SKM-1 (cell line): ENCODE results near the gene MLC1.

Experiments used
- DNase-seq: peaks from one replicate; lab custom pipeline; 2025; ENCODE audit not compliant: unreplicated experiment; lab: John Stamatoyannopoulos, UW

Gene MLC1

DNA sequence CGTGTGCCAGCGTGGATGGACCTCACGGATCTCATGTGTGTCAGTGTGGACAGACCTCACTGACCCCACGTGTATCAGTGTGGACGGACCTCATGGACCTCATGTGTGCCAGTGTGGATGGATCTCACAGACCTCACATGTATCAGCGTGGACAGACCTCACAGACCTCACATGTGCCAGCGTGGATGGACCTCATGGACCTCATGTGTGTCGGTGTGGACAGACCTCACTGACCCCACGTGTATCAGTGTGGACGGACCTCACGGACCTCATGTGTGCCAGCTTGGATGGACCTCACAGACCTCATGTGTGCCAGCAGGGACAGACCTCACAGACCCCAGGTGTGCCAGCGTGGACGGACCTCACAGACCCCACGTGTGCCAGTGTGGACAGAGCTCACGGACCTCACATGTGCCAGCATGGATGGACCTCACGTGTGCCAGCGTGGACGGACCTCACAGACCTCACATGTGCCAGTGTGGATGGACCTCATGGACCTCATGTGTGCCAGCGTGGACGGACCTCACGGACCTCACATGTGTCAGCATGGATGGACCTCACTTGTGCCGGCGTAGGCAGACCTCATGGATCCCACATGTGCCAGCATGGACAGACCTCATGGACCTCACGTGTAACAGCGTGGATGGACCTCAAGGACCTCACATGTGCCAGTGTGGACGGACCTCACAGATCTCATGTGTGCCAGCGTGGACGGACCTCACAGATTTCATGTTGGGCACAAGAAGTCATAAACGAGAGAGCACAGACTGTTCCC lies 45.4 kb downstream of the MLC1 start:
- no peak for DNase-seq

DNA sequence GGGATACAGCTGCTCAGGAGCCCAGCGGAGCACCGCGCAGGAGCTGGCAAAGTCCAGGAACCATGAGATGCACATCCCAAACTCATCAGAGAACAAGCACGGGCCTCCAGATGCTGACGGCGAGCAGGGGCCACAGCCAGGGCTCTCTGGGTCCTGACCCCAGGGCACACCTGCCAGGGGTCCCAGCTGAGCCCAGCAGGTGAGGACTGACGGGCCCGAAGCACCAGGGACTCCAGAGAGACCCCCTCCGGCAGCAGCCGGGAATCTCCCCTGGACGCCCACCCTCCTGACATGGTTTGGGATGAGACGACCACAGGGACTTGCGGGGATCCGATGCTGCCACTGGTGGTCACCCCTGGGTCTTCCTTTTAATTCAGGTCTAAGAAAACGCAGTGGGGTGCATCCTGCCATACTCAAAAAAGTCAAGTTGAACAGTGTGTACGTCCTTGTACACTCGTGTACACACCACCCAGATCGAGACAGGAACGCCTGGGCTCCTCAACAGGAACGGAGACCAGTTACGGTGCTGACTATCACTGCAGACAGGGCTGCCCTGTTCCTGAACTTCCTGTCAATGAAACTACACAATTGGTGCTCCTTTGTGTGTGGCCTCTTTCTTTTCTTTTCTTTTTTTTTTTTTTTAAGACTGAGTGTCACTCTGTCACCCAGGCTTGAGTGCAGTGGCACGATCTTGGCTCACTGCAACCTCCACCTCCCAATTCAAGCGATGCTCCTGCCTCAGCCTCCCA lies 49.1 kb downstream of the MLC1 start:
- DNase-seq = no peak

DNA sequence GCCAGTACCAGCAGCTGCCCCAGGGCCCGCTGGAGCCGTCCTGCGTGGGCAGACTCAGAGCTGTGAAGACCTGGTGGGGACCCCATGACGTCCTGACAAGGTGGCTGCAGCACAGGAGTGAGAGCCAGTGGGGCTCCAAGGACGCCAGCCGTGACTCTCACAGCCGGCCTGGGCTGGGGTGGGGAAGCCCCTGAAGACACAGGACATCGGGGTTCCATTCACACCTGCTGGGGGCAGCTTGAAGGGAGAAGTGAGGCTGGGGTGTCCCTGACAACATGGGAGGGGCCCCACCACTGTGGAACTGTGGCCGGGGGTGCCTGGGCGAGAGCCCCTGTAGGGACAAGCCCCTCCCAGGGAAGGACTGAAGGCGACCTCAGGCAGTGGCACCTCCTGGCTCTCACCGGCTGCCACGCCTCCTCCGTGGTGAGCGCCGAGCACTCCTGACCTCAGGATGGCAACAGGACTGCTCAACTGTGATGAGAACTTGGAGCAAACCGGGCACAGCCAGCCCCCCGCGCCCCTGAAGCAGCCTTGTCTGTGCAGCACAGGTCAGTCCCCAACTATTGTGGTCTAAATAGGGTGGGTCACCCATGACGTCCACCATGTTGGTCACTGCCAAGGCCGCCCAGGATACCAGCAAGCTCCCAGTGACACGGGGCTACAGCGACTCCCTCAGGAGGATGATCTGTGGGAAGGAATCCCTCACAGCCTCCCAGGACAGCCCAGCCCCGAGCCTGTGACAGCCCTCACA lies 49.9 kb downstream of the MLC1 start:
- no peak for DNase-seq

DNA sequence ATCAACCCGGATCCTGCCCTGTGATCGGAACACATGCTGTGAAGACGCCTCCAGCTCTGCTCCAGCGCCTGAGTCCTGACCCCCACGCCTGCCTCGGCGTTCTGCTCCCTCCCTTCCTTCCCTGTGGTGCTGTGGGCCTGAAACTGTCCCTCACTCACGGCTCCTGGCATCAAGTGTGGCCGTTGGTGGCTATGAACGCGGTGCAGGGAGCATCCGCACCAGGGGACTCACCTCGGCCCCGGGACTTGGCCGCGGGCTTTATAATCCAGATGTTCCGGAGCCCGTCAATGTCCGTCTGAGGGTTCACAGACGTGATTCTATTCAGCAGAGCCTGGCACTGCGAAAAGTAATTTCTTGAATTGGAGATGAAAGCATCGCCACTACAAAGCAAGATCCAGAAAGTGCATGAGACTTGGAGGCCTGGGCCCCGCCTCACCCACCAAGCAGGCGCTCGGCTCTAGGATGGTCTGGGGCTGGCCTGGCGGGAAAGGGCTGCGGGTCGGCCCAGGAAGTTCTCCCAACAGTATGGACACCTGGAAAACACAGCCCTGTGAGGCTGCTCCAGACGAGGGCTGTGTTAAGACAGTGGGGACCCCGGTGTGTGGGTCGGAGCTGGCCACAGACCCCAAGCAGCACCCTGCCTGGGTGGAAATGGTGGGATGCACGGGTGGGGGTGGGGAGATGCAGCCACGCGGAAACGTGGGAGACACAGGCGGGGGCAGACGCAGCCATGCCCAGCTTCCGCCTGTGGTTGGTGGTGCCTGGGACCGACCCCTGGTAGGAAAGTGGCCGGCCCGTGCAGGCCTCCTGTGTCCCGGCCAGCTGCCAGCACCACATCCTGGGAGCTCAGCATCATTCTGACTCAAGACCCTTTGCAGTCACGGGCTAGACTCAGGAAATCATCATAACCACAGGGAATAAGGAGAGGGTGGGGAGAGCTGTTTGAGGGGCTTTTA lies 50.8 kb downstream of the MLC1 start:
- DNase-seq = no peak

DNA sequence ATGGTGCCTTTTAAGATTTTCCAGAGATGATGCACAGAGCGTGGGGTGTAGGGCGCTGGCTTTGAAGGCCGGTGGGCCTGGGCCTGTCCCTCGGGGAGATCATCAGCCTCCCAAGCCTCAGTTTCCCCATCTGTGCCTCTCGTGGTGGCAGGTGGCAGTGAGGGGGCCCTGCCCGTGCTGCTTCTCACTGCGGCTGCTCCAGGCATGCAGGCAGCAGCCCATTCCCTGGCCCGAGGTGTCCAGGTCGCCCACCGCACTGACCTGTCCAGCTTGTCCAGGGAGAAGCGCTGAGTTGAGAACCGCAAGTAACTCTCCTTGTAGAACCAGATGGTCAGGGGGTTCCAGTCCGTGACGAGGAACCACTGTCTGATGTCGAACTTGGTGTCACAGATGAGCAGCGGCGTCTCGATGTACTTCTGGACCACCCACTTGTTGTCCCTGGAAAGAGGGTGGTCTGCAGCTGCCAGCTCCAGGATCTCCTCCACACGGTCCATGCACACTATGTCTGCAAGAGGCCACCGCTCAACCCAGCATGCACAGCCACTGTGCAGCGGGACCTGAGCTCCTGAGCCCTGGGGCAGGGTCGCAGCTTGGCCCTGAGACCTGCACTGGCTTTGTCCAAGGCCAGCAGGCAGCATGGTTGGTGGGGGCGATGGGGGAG lies 52.2 kb downstream of the MLC1 start:
- DNase-seq = no peak

DNA sequence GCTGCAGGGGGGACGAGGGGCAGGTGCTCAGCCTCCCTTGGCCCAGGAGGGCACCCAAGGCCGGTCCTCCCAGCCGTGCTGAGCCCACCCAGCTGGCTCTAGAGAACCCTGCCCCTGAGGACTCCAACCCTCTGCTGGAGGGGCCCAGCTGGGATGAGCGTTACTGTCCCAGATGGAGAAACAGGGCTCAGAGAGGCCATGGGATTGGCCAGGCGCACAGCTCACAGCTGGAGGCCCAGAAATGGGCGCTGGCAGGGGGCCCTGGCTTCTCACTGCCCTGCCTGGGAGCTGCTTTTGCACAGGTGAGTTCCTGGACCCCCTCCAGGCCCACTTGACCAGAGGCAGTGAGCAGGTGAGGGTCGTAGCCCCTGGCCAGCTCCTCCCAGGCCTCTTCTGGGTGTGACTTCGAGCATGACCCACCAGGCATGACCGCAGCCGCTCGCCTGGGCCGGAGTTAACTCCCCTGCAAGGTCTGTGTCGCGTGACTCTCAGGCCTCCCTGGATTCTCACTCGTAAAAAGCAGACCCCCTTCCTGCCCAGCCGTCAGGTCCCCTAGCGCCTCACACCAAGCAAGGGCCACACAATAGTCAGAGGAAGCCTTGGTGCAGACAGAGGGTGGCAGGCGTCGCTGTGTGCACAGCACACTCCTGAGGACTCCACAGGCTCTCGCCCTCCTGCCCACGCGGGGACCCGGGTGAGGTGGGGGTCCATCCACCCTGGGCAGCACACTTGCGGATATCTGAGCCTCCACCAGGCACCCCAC lies 52.9 kb downstream of the MLC1 start:
- DNase-seq = no peak

DNA sequence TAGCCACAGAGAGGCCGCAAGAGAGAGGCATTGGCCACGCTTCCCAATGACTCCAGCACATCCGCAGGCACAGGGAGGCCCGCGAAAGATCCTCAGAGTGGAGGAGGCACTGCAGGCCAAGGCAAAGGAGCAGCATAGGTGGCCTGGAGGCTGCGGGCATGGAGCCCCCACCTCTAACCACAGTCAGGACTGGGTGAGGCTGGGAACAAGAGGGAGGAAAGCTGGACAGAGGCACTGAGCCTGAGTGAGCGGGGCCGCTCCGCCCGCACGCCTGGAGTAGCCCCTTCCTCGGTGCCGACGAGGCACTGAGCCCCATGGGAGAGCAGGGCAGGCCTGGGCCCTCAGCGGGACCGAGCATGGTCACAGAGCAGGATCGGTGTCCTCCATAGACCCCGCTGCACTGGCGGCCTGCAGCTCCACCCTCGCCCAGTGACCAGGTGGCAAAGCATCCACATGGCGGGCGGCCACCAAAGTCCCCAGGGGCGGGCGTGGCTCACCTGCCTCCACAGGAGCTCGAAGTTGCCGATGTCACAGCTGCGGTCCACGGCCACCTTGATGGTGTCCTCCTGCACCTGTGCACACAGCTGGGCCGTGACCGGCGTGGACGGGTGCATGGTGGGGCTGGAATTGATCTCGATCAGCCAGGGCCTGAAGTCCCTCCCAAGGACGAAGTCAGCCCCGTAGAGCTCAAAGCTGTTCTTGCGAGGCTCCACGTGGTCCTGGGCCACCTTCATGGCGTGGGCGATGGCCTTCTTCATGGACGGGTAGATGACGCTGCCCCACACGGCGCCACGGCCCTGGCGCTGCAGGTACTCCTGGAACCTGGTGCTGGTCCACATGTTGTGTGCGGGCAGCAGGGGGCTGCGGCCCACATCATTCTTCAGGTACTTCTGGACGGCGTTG lies 53.8 kb downstream of the MLC1 start:
- no peak for DNase-seq

DNA sequence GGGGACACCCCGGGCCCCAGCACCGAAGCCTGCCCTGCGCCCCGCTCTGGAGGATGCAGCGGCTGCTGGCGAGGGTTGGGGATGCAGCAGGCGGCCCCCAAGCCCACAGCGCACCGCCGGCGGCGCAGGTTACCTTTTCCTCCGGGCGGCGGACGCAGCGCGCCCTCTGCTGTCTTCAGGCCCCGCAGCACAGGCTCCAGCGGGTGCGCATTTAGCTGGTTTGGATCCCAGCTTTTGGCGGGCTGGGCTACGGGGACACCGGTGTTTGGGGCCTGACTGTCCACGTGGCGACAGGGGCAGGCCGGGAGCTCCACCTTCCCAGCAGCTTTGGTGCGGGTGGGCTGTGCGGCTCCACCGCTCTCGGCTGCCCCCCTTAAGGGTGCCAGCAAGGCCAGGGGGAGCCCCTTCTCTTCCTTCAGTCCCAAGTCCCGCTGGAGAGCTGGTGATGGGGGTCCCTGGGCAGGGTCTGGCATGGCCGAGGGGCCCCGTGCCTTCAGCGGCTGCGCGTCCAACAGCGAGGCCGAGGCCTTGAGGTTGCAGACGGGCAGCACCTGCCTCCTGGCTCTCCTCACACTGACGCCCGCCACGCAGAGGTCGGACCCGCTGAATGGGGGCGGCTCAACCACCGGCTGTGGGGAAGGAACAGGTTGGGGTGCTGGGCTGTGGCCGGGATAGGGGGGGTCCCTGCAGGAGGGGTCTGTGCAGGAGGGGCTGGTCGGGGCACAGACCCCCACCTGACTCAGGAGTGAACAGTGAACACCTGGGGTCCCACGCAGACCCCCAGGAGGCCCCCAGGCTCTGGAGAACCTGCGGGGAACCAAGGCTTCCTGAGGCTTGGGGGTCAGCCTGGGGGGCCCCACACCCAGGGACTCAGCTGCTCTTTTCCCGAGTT lies 54.7 kb downstream of the MLC1 start:
- peak; percentile 38 for DNase-seq

DNA sequence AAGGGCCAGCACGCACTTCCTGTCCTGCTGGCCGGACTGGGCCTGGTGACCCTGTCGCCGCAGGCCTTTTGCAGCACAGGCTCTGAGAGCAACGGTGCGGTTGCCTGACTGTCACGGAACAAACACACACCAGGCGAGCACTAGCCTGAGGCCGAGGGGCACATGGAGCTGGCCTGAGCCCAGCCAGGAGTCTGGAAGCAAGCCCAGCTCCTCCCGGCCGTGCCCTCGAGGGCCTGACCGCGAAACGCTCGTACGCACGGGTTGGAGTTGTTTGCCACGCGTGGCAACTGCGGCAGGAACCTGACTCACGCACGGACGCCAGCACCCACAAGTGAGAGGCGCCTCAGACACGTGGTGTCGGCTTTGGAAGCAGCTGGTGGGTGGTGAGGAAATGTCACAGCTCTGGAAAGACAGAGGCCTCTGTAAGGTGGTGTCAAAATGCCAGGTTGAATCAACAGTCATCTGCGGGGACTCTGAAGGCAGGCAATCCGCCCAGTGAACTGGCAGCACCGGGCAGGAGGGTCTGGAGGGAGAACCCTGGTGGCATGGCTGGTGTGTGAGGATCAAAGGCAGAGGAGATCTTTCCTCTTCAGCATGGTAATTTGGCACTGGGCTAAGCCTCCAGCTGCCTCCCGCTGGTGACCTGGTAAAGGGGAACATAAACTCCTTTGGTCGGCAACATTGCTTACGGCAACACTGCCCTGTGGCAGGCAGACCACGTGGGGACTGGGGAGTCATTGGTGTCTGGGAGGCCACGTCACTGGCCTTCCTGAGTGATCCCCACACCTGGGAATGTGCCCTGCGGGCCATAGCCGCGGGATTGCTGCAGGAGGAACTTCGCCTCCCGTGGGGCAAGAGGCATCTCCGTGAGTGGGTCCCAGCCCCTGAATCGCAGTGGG lies 57.3 kb downstream of the MLC1 start:
- no peak for DNase-seq

DNA sequence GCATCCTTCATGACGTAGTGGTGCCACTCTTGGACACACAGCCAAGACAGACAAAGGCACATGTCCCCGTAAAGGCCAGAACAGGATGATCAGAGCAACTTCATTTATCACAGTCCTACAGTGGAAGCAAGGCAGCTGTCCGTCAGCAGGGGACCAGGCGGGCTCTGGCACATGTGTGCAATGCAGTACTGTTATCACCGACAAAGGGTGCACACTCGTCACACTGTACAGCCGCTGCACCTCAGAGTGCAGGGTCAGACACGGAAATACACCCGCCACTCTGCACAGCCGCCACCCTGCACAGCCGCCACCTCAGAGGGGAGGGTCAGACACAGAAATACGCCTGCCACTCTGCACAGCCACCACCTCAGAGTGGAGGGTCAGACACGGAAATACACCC lies 59.2 kb downstream of the MLC1 start:
- no peak for DNase-seq

DNA sequence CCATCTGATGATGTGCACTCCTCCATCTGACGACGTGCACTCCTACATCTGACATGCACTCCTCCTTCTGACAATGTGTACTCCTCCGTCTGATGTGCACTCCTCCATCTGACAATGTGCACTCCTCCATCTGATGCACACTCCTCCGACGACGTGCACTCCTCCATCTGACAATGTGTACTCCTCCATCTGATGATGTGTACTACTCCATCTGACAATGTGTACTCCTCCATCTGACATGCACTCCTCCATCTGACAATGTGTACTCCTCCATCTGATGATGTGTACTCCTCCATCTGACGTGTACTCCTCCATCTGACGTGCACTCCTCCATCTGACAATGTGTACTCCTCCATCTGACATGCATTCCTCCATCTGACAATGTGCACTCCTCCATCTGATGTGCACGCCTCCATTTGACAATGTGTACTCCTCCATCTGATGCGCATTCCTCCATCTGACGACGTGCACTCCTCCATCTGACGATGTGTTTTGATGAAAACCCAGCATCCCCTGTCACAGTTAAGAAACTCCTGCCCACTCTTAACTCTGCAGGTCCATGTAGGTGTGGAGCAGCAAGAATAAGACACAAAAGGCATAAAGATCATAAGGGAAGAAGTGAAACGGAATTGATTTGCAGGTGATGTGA lies 62.9 kb downstream of the MLC1 start:
- no peak for DNase-seq

DNA sequence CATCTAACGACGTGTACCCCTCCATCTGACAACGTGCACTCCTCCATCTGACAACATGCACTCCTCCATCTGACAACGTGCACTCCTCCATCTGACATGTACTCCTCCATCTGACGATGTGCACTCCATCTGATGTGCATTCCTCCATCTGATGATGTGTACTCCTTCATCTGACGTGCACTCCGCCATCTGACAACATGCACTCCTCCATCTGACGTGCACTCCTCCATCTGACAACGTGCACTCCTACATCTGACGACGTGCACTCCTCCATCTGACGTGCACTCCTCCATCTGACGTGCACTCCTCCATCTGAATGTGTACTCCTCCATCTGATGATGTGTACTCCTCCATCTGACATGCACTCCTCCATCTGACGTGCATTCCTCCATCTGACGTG lies 64.6 kb downstream of the MLC1 start:
- DNase-seq = no peak

DNA sequence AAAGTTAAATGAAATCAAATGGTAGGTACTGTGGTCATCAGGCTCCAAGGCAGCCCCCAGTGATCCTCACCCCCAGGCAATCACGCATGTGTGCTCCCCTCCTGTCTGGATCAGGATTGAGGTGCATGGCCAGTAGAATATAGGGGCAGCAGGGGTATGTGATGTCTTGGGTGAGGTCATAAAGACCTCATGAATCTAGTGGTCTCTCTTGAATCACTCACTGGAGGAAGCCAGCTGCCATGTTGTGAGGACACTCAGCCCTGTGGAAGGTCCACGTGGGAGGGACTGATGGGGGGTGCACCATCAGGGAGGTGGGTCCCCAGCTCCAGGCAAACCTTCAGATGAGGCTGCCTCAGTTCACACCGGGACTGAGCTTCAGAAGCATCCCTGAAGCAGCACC lies 65.9 kb downstream of the MLC1 start:
- DNase-seq = no peak

DNA sequence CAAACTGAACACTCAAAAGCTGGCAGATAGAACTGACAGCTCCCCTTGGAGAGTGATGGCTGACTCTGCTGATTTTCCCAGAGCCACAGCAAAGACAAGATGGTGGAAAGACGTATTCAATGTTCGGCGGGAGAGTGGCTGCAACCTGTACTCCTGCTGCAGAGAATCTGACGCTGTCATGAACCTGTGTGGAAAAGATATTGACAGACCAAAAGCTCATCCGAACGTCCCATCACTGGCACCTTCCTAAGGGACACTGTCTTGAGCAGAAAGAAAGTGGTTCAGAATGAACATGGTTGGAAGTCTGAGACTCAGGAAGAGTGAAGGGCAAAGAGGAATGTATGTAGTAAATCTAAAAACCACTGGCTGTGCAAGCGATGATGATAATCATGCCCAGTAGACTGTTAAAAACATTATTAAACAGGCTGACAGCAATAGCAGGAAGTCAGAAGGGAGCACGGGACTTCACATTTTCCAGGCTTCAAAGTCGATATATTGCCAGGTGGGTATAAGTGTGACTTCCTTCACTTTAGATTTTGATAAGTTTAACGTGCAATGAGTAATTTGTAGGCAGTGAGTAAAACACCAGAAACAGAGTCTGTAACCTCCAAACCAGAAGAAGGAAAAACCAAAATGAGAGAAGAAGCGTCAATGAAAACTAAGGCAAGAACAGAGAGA lies 66.5 kb downstream of the MLC1 start:
- no peak for DNase-seq

DNA sequence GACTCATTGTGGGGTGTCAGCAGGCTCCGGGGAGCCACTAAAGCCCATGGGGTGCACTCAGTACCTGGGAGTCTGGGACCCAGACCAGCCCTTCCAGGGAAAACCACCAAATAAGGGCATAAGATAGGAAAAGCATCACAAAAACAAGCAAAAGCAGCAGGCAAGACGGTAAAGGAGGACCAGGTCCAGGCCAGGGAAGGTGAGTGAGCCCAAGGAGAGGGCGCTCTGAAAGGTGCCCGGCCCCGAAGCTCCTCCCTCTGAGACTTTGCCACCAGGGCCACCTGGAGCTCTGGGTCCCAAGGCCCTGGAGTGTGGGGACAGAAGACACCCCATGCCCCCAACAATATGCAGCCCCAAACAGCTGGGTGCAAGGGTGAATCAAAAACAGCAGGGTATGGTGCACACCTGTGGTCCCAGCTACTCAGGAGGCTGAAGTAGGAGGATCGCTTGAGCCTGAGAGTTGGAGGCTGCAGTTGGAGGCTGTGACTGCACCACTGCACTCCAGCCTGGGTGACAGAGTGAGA lies 67.5 kb downstream of the MLC1 start:
- no peak for DNase-seq
